AG04450 (cell line): ENCODE measurements around the gene NME4. TPM values are rescaled to one million over a fixed set of nuclear protein-coding genes. Genes with fewer than 3 reads are reported as not detected.

ENCODE experiments used
- CTCF ChIA-PET: fragments of 300-600, 350-600 bp; formaldehyde crosslinking; extraction: SDS; loops from one replicate; lab custom pipeline; 2022; ENCODE audit warnings: antibody characterized with exemption, inconsistent platforms; lab: Charles Lee
- POLR2A ChIA-PET: fragments of 350-600 bp; formaldehyde crosslinking; extraction: SDS; loops from one replicate; lab custom pipeline; 2021; ENCODE audit warnings: antibody characterized with exemption, inconsistent platforms; lab: Yijun Ruan, JAX
- DNase-seq: peaks from one replicate; pipeline ENCODE4 v3.0.0-alpha.2; 2011; ENCODE audit warnings: low read depth, low spot score
- H3K27ac ChIP-seq: one replicate; pipeline ENCODE4 v1.5.1; 2012; ENCODE audit warnings: low read depth, low read length, control low read depth
- H3K27me3 ChIP-seq: one replicate; pipeline ENCODE4 v1.6.0; 2012; ENCODE audit warnings: low read length; ENCODE audit not compliant: control insufficient read depth, insufficient read depth
- H3K4me3 ChIP-seq: 2 replicates; pipeline ENCODE4 v1.5.1; 2011; ENCODE audit warnings: mild to moderate bottlenecking, low read depth, low read length, control low read depth
- H3K9me3 ChIP-seq: 2 replicates; pipeline ENCODE4 v1.5.1; 2012; ENCODE audit warnings: low read length; ENCODE audit not compliant: control insufficient read depth, insufficient read depth
- polyA plus RNA-seq: library from polyadenylated mRNA; depleted of rRNA; stranded (reverse); fragments of >200 nt; gene quantifications from 2 replicates; pipeline ENCODE4 v1.2.3, GENCODE V29; 2011
- TF ChIP-seq, protein P1 (sequence below): IDR thresholded peaks from 2 replicates; pipeline ENCODE4 v1.5.1; 2011; ENCODE audit warnings: low read depth, low read length, control low read depth, inconsistent platforms

Gene NME4
- polyA plus RNA-seq, 1 experiment: 156 TPM

DNA sequence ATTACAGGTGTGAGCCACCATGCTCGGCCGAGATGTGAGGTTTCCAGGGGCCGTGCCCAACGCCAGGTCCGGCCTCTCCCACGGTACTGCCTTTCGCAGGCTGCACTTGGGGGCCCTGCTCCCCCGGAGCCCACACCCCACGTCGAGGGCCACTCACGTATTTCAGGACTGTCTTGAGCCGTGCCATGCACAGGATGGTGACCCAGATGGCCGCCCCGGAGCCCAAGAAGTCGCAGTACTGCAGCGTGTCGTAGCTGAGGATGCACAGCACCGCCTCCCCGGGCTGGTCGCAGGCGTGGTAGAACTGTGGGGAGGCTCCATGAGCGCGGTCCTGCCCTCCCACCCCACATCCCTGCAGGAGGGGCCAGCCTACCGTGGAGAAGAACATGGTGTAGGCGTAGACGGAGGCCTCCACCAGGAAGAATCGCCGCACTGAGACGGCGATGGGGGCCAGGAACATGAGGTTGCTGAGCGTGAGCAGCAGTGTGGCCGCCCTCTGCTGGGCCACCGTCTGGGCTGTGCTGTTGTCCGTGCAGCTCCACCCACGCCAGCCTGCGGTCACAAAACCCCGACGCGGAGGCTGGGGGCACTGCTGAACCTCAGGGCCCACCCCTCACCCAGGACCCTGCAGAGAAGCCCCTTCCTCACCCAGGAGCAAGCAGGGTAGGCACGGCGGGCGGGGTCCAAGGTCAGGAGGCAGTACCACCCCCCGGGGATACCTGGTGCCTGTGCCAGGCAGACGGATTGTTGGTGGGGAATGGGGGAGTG lies 23.0 kb upstream of the NME4 start:
- ChIA-PET POLR2A (no interaction called here), CTCF (no interaction called here)
- H3K4me3 ChIP-seq: no peak overlapping the region
- H3K27me3 ChIP-seq: no peaks in the 10 kb centered on the region
- no peaks in the 10 kb centered on the region; the same call in 1 of the 2 replicates for H3K9me3 ChIP-seq
- TF ChIP-seq, protein P1, sequence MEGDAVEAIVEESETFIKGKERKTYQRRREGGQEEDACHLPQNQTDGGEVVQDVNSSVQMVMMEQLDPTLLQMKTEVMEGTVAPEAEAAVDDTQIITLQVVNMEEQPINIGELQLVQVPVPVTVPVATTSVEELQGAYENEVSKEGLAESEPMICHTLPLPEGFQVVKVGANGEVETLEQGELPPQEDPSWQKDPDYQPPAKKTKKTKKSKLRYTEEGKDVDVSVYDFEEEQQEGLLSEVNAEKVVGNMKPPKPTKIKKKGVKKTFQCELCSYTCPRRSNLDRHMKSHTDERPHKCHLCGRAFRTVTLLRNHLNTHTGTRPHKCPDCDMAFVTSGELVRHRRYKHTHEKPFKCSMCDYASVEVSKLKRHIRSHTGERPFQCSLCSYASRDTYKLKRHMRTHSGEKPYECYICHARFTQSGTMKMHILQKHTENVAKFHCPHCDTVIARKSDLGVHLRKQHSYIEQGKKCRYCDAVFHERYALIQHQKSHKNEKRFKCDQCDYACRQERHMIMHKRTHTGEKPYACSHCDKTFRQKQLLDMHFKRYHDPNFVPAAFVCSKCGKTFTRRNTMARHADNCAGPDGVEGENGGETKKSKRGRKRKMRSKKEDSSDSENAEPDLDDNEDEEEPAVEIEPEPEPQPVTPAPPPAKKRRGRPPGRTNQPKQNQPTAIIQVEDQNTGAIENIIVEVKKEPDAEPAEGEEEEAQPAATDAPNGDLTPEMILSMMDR: no peak
- no peak overlapping the region for H3K27ac ChIP-seq
- DNase-seq: no peak

DNA sequence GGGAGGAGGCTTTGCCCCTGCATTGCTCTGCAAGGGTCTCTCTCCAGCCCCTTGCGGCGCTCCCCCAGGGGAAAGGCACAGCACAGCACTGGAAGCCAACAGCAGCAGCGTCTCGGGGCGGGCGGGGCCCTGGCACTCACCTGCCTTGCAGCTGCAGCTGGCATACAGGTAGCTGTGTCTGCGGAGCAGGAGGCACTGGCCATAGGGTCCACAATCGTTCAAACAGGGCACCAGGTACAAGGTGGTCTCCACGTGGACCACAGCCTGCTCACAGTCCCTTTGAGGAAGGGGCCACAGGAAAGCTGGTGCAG lies 22.4 kb upstream of the NME4 start:
- Histone ChIP-seq H3K9me3 (no peaks in the 10 kb centered on the region; the same call in 1 of the 2 replicates), H3K4me3 (no peak overlapping the region), H3K27me3 (no peaks in the 10 kb centered on the region), H3K27ac (no peak overlapping the region)
- ChIA-PET CTCF (no interaction called here), POLR2A (no interaction called here)
- DNase-seq: no peak
- TF ChIP-seq, protein P1: no peak

DNA sequence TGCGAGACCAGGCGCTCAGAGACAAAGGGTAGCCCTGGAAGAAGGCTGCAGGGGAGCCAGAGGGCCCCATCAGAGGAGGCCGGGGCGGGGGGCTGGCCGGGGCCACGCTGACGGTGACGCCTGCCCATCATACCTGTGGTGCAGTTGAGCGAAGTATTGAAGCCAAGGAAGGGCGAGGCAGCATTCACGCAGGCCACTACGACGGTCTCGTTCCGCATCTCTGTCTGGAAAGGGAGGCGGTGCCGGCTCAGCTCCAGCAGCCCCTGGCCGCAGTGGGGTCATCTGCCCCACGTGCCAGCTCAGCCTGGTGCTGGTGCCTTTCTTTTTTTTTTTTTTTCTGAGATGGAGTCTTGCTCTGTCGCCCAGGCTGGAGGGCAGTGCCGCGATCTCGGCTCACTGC lies 21.8 kb upstream of the NME4 start:
- POLR2A ChIA-PET: no interaction called here
- Histone ChIP-seq H3K9me3 (no peaks in the 10 kb centered on the region; the same call in 1 of the 2 replicates), H3K27me3 (no peaks in the 10 kb centered on the region), H3K27ac (no peak overlapping the region), H3K4me3 (no peak overlapping the region)
- no peak for DNase-seq
- TF ChIP-seq, protein P1: no peak
- CTCF ChIA-PET: no interaction called here

DNA sequence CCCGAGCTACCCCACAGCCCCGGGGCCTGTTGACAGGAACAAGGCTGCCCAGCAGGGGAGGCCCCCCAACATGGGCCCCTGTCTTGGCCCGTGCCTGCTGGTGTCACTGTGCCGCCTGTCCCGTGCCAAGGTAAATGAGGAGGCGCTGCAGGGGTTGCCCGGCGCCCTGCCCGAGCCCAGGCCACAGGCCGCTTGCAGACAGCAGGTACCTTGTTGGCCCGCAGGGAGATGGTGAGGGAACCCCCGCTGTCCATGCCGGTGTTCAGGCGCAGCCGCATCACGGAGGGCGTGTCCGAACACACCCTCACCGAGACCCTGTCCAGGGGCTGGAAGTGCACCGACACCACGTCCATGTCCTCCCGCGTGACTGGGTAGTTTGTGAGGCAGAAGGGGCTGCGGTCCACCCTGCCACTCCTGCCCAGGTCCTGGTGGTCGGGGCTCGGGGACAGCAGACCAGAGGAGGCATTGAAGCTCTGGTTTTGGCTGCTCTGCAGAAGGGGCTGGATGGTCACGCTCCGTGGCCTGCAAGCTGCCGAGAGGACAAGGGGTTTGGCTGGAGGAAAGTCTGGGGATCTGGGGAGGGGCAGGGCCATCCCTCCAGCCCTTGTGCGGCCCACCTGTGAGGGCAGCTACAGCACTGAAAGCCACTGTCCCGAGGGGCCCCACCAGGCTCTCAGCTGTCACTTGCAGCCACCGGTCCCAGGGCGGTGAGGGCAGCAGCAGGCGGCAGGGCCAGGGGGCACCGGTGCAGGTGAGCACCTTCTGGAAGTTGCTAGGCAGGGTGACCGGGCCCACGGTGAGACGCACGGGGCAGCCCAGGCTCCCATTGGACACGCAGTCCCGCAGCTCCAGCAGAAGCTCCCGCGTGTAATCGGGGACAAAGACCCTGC lies 20.8 kb upstream of the NME4 start:
- DNase-seq: no peak
- H3K27me3 ChIP-seq: no peaks in the 10 kb centered on the region
- ChIA-PET CTCF (interaction anchor here (0.6 kb wide), 1 partner anchor 312 kb away, joined by 5 read pairs; no protein-coding TSS in a partner anchor), POLR2A (no interaction called here)
- H3K4me3 ChIP-seq: no peak overlapping the region
- H3K9me3 ChIP-seq: no peaks in the 10 kb centered on the region; the same call in 1 of the 2 replicates
- TF ChIP-seq, protein P1: no peak
- no peak overlapping the region for H3K27ac ChIP-seq
